BE2C (cell line): ENCODE data around the gene PLEKHA6.
"Not testable (repeated sequence)": the region's sequence is repeated elsewhere in the genome, so short reads cannot be mapped to it uniquely, and the experiment has no call there.

ENCODE experiments used
- DNase-seq: peaks from one replicate; pipeline ENCODE4 v3.0.0-alpha.2; 2020
- H3K27me3 ChIP-seq: fragments of 250-450 bp; sonication (Bioruptor Pico); 2 replicates; pipeline ENCODE4 v1.5.1; 2020; ENCODE audit warnings: mild to moderate bottlenecking
- H3K36me3 ChIP-seq: fragments of 250-450 bp; sonication (Bioruptor Pico); 2 replicates; pipeline ENCODE4 v1.5.1; 2020; ENCODE audit warnings: mild to moderate bottlenecking
- H3K4me1 ChIP-seq: fragments of 250-450 bp; sonication (Bioruptor Pico); 2 replicates; pipeline ENCODE4 v1.5.1; 2020
- H3K4me3 ChIP-seq: 2 replicates; pipeline ENCODE4 v1.5.1; 2011; ENCODE audit warnings: low read depth, low read length
- H3K9me3 ChIP-seq: fragments of 250-450 bp; sonication (Bioruptor Pico); 2 replicates; pipeline ENCODE4 v1.5.1; 2020
- CTCF ChIP-seq: IDR thresholded peaks from 2 replicates; pipeline ENCODE4 v1.5.1; 2012; ENCODE audit warnings: mild to moderate bottlenecking, low read depth, low read length

Gene PLEKHA6

GRCh38 chr1:204334455-204334854, 25.3 kb downstream of the PLEKHA6 start:
- H3K9me3 ChIP-seq: no peaks in the 10 kb centered on the region; the same call in 1 of the 2 replicates
- H3K36me3 ChIP-seq: no peaks in the 10 kb centered on the region
- H3K4me1 ChIP-seq: peaks cover 53% of the 10 kb centered on the region
- no peak overlapping the region for H3K4me3 ChIP-seq
- DNase-seq: no peak
- TF ChIP-seq CTCF: no peak
- no peaks in the 10 kb centered on the region for H3K27me3 ChIP-seq

- Histone ChIP-seq H3K4me3 (no peak overlapping the region), H3K27me3 (no peaks in the 10 kb centered on the region), H3K36me3 (no peaks in the 10 kb centered on the region), H3K4me1 (peaks cover 55% of the 10 kb centered on the region), H3K9me3 (no peaks in the 10 kb centered on the region; the same call in 1 of the 2 replicates)
- TF ChIP-seq CTCF: no peak
- no peak for DNase-seq
Measured at GRCh38 chr1:204333427-204333826, 26.3 kb downstream of the PLEKHA6 start.

GRCh38 chr1:204331847-204332487, 27.8 kb downstream of the PLEKHA6 start:
- Histone ChIP-seq H3K4me3 (no peak overlapping the region), H3K4me1 (peaks cover 52% of the 10 kb centered on the region), H3K9me3 (no peaks in the 10 kb centered on the region; the same call in 1 of the 2 replicates), H3K27me3 (no peaks in the 10 kb centered on the region), H3K36me3 (no peaks in the 10 kb centered on the region)
- DNase-seq: no peak
- no peak for TF ChIP-seq CTCF

- Histone ChIP-seq H3K27me3 (no peaks in the 10 kb centered on the region), H3K4me1 (peaks cover 45% of the 10 kb centered on the region), H3K9me3 (no peaks in the 10 kb centered on the region; the same call in 1 of the 2 replicates), H3K36me3 (no peaks in the 10 kb centered on the region), H3K4me3 (no peak overlapping the region)
- DNase-seq: no peak
- no peak for TF ChIP-seq CTCF
Measured at GRCh38 chr1:204331275-204331674, 28.5 kb downstream of the PLEKHA6 start.

- not testable (repeated sequence) for H3K36me3 ChIP-seq, DNase-seq, H3K4me3 ChIP-seq, H3K27me3 ChIP-seq, H3K9me3 ChIP-seq
- H3K4me1 ChIP-seq: peaks cover 11% of the 10 kb centered on the region
Measured at GRCh38 chr1:204327870-204328269, 31.9 kb downstream of the PLEKHA6 start.

GRCh38 chr1:204327359-204327758, 32.4 kb downstream of the PLEKHA6 start:
- Histone ChIP-seq H3K36me3 (no peaks in the 10 kb centered on the region), H3K4me3 (no peak overlapping the region), H3K4me1 (peaks cover 14% of the 10 kb centered on the region), H3K27me3 (no peaks in the 10 kb centered on the region), H3K9me3 (no peaks in the 10 kb centered on the region; the same call in 1 of the 2 replicates)
- DNase-seq: no peak
- TF ChIP-seq CTCF: no peak
